GM18858 (cell line): Measurements from ENCODE around the gene DDX24.

ENCODE experiments used
- ATAC-seq: cut with Tn5 transposase; IDR thresholded peaks from one replicate; pipeline ENCODE4 v1.9.1; 2021; ENCODE audit not compliant: unreplicated experiment

DDX24 gene

DNA sequence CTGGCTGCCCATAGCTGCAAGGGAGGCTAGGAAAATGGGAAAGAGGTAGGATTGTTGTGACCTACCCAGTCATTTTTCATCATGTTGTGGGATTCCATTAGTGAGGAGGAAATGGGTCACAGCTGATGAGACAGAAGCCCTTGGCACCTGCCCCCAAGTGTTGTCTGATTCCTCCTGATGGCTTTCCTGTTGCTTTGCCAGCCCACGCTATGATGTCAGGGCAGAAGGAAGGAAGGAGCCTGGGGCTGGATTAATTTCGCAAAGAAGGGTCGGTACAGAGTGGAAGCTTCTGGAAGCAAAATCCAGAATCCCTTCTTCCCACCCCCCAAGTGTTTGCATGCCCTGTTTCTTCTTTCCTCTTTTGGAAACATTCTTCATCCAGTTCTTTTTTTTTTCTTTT, 46.1 kb downstream of the DDX24 start:
- no peak for ATAC-seq

- ATAC-seq: no peak
Measured at GRCh38 chr14:94031883-94032279, 49.1 kb downstream of the DDX24 start.

DNA sequence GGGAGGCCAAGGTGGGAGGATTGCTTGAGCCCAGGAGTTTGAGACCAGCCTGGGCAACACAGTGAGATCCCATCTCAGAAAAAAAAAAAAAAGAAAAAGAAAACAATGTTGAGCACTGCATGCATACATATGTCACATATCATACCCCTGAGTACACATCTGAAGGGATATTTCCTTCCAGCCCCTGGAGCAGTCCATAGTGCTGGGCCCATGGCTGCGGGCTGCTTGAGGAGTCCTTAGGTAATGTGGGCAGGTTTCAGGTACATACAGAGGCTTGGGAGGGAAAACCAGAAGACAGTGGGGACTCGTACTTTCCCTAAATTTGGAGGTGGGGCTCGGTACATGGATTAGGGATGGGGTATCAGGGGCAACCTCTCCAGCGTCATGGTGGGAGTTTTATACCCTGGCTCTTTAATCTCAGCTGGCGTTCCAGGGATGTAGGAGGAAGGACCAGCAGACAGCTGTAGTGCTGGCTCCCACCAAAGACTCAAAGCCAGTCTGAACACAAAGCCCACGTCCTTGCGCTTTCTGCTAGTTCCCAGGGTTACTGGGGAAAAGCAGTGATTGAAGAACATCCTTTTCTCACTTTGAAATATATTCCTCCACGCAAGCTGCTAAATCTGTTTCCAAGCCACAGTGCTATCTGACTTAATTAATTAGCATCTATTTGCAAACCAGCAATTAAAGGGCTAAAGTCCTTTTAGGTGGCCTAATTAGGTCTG, 49.7 kb downstream of the DDX24 start:
- no peak for ATAC-seq

DNA sequence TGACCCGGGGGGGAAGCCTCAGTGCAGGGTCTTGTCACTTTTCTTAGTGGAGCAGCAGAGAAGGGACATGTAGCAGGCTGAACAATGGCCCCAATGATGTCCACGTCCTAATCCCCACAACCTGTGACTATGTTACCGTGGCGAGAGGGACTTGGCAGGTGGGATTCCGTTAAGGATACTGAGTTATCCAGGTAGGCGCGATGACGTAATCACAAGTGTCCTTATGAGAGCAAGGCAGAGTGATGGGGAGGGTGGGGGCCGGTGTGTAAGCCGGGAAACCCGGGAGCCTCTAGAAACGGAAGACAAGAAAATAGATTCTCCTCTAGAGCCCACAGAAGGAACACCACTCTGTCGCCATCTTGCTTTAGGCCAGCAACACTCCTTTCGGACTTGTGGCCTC, 50.4 kb downstream of the DDX24 start:
- ATAC-seq: no peak

DNA sequence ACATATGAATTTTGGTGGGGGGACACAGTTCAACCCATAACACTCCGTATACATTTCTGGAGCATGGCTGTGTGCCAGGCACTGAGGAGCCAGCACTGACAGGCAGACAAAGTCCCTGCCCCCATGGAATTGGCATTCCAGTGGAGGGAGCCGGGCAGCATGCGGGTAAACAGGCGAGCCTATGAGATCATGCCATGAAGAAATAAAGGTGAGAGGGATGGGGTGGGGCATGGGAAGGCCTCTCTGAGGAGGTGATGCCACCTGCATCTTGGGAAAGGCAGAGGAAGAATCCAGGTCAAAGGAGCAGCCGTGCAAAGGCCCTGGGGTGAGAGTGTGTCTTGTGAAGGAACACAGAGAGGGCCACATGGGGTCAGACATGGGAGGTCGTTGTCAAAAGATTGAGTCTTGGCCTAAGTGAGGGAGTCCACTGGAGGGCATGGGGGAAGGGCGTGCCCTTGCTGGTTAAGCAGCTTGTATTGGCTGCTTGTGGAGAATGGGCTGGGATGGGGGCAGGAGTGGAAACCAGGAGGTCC, 51.3 kb downstream of the DDX24 start:
- no peak for ATAC-seq

GRCh38 chr14:94029265-94029664, 51.7 kb downstream of the DDX24 start:
- no peak for ATAC-seq

- no peak for ATAC-seq
Measured at GRCh38 chr14:94028450-94028826, 52.6 kb downstream of the DDX24 start.

- no peak for ATAC-seq
Measured at GRCh38 chr14:94027566-94028449, 53.2 kb downstream of the DDX24 start.

GRCh38 chr14:94026889-94027469, 54.0 kb downstream of the DDX24 start:
- no peak for ATAC-seq

DNA sequence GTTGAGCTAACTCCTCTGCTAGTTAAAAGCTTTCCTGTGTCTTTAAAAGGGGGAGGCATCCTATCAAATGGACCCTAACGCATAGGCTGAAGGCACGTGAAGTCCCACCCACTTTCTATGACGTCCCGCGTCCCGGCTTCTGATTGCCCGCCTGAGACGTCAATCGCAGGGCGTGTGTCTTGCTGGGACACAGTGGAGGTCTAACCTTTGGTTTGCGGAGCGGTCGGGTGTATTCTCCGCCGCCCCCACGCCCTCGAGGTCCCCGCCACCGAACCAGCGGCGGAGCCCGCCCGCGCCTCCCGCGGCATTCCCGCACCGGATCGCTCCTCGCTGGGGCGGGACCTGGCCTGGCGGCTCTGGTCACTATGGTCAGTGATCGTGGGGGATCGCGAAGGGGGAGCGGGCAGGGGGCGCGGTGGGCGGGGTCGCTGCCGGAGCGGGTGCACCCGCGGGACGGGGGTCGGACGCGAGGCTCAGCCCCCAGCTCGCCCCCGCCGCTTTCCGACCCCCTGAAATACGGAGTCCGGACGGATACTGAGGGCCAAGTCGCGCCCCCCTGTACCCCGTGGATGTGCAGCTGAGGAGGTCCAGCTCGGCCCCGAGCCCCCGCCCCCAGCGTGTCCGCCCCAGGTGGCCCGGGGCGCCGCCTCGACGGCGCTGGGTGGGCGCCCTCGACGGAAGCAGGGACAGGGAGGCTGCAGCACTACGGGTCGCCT, 54.7 kb downstream of the DDX24 start, which contains the start of gene OTUB2:
OTUB2 (plus strand) TSS at position 168 of the 716 bp plus-strand sequence; CDS start at position 366, 198 bp downstream.
- ATAC-seq: peak; percentile 99

GRCh38 chr14:94025720-94026119, 55.3 kb downstream of the DDX24 start:
- ATAC-seq: no peak

DNA sequence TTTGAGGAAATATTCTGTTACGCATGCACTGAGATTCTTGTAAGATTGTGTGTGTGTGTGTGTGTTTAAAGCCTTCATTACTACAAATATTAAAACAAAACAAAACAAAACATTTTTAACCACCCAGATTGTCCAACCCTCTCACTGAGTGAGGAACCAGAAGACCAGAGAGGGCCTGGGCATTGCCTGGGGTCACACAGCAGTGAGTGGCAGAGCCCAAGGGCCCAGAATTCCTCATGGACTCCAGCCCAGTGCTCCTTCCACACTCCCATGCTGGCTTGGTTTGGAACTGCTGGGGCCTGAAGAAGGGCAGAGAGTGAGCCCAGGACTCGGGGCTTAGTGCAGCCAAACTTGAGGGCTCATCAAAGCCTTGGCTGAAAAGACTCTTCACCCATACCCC, 56.5 kb downstream of the DDX24 start:
- ATAC-seq: no peak

GRCh38 chr14:94022532-94023411, 58.2 kb downstream of the DDX24 start:
- ATAC-seq: no peak

DNA sequence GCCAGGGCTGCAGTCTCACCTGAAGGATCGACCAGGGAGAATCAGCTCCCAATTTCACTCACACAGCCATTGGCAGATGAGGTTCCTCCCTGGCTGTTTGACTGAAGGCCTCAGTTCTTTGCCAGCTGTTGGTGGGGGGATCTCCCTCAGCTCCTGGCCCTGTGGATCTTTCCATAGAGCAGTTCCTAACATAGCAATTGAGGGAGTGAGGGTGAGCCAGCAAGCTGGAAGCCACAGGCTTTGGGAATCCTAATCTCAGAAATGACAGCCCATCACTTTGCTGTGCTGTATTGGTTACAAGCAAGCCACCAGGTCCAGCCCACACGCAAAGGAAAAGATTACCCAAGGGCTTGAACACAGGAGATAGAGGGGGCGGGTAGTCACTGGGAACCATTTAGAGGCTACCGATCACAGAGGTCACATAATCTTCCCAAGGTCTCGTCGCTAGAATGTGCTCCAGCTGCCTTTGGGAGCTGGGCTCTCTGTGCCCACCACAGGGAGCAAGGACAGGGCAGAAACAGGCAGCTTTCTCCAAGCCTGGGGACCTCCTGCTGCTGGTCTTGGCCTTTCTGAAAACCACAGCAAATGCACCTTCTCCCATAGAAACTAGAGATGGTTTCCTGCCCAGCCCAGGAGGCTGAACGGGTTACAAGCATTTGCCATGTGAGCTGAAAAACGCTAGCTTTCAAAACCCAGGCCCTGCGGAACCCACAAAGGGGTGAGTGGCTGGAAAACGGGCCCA, 59.4 kb downstream of the DDX24 start:
- no peak for ATAC-seq

GRCh38 chr14:94021001-94021400, 60.0 kb downstream of the DDX24 start:
- no peak for ATAC-seq

GRCh38 chr14:94020267-94020666, 60.7 kb downstream of the DDX24 start:
- ATAC-seq: no peak

DNA sequence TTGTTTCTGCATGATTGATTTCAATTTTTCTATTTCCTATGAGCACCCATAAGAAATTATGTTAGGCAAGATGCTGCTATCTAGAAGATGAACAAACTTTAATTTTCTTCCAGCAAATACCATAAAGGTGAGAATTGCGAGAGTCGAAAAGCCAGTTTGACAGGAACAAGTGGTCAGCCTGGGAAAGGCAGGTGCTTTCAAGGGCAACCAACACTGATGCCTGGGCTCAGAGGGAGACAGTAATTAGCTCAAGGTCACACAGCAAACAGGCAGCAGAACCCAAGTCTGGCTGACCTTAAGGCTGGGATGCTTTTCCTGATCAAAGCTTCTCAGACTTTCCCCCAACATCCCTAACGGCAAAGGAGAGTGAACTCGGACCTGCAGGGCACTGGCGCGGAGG, 61.7 kb downstream of the DDX24 start:
- ATAC-seq: no peak

DNA sequence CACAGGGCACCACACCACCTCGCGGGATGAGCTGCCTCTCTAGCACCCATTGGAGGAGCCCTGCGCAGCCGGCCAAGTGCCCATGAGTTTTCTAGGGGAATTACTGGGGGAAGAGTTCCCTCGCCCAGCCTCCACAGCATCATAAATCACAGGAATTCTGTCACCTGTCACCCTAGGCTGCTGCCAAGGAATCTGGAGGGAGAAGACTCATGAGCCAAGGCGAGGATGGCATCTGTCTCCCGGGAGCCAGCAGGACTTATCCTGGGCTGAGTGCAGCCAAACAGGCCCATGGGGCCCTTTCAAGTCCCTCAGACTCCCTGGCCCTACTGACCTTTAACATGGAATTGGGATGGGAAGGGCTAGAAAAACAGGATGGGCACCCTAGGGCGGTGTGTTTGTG, 62.7 kb downstream of the DDX24 start:
- no peak for ATAC-seq

DNA sequence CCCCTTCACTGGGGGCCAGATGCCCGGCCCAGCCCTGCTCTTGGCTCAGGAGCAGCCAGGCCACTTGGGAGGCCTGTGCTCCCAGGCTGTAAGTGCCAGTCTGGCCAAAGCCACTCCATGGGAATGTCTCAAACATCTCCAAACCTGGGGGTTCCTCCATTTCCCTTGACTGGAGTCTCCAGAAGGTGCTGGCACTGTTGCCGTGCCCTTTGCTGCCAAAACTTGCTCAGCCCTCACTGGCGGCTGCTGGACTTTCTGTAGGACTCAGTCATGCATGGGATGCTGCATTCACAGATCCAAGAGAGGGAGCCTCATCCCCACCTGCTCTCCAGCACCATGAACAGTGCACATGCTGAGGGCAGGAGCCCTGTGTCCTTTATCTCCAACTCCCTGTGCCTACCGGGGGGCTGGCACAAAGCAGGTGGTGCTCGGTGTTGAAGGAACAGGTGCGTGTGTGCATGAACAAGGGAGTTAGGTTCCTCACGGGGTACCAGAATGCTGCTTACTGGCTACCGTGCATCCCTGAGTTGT, 64.5 kb downstream of the DDX24 start:
- no peak for ATAC-seq
